ENCODE results near the gene LCN6.

GRCh38 chr9:136774416-136775045 lies 26.2 kb upstream of the LCN6 start:
- TF ChIP-seq CTCF (IDR thresholded peaks at IDR 0.05) (no peak), POLR2A (IDR thresholded peaks at IDR 0.05) (no peak)
